GM21576 (cell line): Measurements from ENCODE around the gene PISD.

Experiments used
- ATAC-seq: cut with Tn5 transposase; IDR thresholded peaks from one replicate; pipeline ENCODE4 v1.9.1; 2021; ENCODE audit warnings: mild to moderate bottlenecking, moderate library complexity; ENCODE audit not compliant: unreplicated experiment

PISD gene

DNA sequence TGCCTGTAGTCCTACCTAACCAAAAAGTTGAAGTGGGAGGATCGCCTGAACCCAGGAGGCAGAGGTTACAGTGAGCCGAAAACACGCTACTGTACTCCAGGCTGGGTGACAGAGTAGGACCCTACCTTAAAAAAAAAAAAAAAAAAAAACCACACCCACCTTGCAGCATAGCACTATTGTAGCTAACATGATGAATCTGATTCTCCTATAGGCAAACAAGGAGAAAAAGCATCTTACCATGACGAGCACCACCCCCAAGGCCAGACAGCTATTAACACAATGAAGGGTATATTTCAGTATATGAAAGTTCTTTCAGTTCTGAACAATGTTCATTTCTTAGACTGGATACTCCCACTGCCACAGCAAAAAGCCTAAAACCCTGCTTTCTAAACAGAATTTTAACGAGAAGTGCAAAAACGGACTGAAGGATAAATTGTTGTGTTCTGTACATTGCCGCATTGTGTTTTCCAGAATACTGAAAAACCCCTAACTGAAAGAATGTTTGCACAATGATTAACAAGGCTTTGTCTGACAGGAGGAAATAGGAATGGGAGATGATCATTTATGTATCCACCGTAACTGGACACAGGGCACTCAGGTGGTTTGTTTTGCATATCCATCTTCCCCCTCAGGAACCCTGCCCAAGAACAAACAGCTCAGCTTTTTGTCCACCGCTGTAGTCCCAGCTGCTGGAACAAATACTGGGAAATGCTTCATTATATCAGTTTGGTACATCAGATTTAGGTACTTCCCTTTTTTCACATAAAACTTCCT is 8.9 kb downstream of the PISD start:
- no peak for ATAC-seq

DNA sequence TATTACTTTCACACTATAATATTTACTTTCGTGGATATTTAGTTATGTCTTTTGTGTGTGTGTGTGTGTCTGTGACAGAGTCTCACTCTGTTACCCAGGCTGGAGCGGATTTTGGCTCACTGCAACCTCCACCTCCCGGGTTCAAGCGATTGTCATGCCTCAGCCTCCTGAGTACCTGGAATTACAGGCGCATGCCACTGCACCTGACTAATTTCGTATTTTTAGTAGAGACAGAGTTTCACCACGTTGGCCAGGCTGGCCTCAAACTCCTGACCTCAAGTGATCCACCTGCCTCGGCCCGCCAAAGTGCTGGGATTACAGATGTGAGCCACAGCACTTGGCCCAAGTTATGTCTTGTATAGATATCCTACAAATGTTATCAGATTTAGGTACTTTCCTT is 9.9 kb downstream of the PISD start:
- no peak for ATAC-seq

DNA sequence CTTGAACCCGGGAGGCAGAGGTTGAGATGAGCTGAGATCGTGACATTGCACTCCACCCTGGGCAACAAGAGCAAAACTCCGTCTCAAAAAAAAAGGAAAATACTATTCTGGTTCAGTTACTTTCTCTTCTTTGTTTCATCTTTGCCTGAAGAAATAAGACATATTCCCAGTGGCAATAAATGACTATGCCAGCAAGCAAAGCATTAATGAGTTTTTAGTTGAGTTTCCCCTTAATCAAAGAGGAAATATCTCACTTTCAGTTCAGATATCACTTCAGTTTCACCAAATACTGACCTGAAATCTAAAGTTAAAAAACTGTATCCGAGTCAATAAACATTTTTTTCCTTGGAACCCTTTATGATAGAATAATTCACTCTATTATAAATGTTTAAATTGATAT is 10.4 kb downstream of the PISD start:
- ATAC-seq = no peak

DNA sequence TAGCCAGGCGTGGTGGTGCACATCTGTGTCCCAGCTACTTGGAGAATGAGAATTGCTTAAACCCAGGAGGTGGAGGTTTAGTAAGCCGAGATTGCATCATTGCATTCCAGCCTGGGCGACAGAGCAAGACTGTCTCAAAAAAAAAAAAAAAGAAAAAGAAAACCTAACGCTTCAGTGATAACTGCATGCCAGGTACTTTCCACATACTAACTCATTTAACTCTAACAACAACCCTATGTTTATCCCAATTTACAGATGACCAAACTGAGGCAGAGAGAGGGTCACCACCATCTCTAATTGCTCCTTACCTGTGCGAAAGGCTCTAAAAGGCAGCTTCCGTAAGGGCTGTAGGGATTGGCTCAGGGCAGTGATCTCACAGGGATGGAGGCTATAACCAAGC is 11.6 kb downstream of the PISD start:
- ATAC-seq = no peak

DNA sequence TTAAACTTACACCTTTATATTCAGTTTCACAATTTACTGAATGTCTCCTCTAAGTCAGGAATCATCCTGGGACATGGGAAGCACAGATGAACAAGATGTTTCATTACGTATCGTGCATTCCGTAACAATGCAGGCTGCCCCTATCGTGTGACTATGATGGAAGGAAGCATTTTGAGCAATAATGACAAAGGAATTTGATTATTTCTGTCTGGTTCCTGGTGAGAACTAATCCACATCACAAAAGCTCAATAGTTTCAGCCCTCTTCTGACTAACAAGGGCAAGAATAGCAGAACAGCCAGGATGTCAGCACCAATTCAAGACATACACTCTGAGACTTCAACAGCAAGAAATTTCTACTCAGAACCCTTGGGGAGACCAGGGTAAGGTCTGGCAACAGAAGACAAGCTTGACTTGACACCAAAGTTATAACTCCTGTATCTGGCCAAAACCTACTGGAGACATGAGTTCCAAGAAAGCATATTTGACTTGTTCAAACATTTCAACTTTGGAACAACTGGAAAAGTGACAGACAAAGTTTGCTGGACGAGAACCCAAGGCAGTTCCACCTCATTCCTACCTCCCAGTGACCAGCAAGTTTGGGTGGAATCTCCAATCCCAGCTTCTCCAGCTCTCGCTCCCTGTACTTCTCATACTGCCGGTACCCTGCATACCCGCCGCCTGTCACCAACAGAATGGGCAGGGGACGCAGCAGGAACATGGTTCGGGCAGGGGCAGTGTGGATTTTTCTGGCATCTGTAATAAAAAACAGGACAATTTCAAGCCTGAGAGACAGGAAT is 14.3 kb downstream of the PISD start:
- ATAC-seq = no peak

DNA sequence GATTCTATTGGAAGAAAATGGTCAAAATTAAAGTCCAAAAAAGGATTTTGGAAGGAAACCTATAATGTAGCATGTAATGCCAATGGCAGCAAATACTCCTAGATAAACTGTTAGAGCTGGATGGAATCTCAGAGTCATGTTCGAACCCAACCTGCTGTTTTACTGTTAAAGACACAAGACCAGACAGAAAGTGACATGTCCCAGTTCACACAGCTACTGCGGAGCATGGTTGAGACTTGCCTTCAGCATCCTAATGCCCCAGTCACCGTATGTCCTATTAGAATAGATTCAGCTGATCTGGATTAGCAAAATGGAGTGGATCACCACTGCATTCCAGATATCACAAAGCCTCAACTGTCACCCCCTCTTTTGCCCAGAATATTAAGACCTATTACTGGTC is 14.9 kb downstream of the PISD start:
- ATAC-seq = no peak

DNA sequence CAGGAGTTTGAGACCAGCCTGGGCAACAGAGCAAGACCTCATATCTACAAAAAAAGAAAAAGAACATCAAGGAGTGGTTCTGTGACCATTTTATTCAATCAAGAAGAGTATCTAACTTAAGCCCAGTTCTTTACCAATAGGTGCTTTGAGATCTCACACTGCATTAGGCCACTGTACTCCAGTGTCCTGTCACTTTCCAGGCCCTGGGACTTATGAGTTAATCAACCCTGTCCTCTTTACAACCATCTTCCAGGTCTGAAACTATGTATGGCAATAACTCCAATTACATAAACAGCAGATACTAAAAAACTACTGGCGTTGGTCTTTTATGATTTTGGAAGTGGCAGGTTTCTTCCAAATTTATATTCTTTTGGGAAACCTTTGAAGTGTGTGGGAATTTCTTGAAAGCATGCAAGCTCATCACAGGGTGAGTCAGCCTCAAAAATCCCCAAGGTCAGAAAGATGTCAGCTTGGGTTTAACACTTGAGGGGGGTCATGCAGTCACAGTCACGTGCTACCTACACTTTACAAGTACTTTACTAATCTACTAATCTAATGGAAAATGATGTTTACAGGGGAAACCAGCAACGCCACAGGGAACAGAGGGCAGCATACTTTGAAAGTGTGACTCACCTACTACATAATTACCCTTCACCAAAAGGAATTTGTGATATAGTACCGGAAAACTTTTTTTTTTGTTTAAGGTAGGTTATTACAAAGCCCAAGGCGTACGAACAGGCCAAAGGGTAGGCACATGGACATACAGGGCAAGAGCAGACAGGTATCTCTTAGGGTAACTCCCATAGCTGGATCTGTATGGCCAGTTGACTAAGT is 15.6 kb downstream of the PISD start:
- ATAC-seq = peak; percentile 55

DNA sequence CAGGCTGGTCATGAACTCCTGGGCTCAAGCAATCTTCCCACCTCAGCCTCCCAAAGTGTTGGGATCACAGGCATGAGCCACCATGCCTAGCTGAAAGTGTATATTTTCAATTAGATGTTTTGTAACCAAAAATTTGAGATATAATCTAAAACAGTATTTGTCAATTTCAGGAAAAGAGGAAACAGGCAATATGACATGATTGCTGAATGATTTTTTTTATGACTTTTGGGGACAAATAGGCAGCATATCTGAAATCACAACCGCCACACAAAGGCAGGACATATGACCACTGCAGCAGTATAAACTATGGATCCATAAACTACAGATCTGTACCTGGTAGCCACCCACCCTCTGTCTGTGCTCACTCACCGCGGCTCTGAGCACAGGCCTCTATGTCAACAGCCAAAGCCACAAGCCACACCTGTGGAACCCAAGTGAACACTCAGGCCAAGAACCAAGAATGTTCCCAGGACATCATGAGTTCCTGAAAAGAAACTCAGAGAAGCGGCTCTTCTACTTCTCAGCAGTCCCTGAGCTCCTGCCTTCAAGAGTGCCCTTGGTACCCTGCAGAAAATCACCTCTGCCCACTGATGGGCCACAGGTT is 22.5 kb downstream of the PISD start:
- no peak for ATAC-seq

DNA sequence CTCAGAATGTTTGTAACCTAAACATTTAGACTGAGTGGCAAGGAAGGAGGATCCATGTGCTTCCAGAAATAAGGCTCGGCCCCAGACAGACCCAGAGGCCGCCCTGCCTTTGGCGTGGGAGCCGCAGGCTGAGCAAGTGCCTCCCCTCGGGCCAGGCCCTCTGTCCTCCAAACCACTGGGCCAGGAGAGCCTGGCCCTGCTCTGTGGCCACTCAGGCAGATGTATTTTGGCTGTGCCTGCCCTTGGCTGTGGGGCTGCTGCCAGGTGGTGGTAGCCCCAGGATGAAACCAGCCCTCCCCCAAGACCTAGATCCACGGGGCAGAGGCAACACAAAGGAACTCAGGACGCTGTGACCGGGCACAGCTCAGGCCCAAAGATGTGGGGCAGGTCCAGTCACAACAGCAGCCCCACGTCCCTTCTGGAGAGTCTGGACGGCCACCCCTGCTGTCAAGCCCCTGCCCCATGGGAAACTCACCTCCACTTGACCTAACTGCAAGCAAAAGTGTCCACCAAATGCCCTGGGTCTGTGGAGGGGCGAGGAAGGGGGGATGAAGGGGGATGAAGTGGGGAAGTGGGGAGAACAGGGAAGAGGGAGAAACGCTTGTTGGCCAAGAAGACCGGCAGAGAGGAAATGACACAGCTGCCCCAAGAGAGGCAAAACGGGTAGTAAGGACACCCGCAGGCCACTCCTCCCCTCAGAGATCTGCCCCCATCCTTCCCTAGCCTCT is 24.0 kb downstream of the PISD start:
- ATAC-seq = no peak

DNA sequence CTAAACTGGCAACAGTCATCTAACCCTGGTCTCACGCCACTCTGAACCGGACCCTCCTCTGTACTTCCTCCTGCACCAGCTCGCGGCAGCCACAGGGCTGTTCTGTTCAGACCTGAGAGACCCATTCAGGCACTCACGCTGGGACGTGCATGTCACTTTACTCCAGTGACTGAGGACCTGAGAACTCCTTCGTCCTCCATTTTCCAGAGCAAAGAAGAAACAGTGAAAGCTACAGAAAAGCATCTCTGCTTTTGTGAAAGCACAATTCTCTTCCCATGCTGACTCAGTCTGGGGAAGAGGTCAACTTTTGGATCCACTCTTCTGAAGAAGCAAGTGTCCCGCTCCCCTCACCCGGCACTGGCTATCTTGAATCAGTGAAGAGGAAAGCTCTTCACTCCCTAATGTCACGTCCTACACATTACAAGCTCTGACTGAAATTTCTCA is 24.5 kb downstream of the PISD start:
- ATAC-seq = no peak

DNA sequence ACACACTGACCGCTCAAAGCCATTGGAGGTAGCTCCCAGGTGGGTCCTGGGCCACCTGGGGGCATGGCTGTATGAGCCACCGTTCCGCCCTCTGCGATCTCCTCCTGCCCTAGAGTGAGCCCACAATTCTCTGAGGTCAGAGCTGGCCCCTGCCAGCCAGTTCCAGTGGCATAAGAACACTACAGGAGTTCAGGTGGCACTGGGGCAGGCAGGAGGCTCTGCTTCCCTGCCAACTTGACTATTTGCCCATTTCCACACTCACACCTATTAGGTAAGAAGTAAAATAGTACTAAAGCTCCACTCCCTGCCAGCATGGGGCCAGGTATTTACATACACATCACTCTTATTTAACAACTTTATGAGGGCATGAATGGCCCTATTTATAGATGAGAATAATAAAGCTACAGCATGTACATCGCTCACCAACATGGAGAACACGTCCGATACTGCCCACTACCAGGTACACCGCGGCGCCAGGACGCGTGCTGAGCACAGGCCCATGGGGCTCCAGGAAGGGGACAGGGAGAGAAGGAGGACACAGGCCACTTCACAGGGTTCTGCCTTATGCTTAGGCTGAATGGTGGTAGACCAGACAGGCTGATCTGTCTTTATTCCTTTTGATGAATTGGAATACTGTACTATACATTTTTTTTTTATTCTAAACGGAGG is 26.2 kb downstream of the PISD start:
- no peak for ATAC-seq

DNA sequence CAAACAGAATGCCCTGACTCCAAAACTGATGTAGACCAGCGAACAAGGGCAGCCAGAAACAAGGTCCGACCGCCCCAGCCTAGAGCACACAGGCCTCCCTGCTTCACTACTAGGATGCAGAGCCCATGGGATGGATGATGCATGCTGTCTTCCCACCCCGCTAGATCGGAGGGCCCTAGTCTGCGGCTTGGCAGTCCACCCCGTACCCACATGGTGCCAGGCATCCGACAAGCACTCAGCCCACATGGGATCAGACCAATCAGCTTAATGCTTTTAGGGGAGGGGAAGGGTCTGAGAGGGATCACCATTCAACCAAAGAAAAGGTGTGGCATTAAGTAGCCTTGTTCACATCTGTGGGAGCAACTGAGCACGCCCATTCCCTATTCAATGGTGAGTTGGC is 30.6 kb downstream of the PISD start:
- no peak for ATAC-seq

DNA sequence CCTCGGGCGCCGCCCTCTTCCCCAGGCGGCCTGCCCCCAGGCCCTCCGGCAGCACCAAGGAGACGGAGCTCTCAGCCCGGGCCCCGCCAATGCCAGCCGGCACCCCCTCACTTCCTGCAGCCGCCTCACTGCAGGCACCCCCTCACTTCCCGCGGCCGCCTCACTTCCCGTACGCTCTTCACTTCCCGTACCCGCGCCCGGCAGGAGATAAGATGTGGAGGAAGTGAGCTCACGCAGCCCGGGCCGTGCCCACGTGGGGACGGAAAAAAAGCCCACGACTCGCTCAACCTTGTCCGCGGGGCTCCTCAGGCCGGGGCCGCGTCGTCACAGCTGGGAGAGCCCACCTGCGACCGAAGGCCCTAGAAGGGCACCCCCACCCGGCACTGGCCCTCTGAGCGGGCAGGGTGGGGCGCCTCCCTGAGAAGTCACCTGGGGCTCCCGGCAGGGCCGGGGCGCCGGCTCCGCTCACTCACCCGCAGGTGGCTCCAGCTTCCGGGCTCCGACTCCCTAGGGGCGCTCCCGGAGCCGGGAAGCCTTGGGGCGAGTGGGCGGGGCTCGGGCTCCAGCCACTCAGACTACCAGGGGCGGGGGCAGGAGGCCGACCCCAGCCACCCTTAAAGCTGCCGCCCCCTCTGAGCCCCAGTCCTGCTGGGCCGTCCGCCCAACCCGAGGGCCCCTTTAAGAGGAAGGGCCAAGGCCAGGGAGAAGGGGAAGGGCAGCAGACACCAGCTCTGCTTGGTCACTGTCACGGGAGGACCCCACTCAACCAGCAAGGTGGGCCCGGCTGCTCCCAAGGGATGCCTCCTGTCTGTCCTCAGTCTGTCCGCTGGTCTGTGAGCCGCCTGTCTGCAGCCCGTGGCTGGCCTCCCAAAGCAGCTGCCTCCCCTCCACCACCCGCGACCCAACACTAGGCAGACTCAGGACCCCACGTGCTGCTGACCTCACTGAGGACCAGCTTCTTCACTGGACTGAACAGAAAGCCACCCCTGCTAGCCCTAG is 31.4 kb downstream of the PISD start:
- no peak for ATAC-seq

DNA sequence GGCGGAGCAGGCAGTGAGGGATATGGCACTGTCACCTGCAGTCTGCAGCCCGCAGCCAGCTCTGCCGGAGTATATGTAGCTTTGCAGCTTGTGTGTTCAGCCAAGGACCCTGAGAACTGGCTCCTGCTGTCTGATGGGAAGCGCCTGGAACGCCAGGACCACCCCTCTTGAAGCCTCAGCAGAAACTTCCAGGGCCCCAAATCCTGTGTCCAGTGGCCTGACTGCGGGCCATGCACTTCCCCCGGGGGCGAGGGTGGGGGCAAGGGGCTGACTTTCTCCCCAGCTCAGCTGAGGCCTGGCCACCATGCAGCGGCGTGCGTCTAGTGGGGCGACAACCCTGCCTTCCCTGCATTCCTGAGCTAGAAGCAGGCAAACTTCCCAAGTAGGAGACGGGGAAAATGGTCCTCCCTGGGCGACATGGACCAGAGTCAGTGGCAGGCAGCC is 32.3 kb downstream of the PISD start:
- ATAC-seq = no peak

DNA sequence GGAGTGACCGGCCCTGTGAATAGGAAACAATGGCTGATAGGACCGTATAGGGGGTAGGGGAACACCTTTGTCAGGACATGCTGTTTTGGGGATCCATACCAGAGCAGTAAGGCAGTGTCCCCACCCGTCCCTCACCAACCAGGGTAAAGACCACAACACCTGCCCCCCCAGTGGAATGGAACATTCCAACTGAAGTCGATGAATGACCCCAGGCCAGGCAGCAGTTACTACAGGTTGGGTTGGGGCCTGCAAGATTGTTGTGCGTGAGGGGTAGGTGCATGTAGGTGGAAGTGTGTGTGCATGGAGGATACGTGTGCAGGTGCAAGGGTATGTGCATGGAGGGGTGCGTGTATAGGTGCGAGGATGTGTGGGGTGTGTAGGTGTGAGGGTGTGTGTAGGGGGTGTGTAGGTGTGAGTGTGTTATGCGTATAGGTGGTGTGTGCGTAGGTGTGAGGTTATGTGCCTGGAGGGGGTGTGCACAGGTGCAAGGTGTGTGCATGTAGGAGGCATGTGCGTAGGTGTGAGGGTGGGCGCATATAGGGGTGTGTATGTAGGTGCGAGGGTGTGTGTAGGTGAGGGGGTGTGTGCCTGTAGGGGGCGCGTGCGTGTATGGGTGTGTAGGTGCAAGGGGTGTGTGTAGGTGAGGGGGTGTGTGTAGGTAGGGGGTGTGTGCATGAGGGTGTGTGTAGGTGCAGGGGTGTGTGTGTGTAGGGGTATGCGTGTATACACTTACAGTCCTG is 32.9 kb downstream of the PISD start:
- no peak for ATAC-seq

DNA sequence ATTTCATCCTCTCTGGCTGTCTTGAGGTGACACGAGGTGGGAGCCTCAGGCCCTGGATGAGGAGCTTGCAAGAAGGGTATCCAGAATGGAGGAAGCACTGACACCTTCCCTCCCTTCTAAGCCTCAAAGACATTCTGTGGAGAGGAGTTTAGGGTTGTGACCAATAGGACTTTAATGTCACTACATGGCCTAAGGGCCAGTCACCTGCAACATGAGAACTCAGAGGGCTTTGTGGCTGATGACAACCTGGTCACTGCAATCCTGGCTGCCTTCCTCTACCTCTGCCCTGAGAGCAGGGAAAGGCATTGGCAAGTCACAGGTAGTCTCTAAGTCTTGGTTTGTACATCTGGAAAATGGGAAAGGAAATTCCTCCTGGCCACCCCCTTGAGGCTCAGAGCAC is 33.7 kb downstream of the PISD start:
- ATAC-seq = no peak

DNA sequence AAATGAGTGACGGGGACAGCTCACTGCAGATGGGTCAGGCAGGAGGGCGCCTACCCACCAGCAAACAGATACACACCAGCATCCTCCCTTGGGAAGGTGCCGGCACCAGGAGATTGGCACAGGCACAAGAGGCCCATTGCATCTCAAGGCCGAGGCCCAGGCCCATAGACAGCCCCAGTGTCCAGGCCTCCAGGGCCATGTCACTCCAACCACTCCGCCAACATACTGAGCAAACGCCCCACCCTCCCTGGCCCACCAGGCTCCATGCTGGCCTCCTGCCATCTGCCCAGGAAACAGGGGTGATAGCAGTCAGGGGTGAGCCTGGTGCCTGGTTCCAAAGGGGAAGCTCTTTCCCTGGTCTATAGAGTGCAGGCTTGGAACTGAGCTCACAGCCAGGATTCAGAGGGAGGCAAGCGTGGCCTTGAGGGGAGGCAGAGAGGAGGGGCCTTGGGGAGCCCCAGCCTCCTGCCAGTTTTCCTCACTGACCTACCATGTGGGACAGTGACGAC is 34.7 kb downstream of the PISD start:
- ATAC-seq = no peak
